ENCODE results near the gene TSPAN18.

TSPAN18 gene

GRCh38 chr11:44950031-44950624 lies 223.4 kb downstream of the TSPAN18 start (continued):
- TF ChIP-seq EGR2 (tag by site-specific recombination; IDR thresholded peaks at IDR 0.05; ENCODE audit: low read depth) (0 out of 2 replicates have a peak, but pooled peaks have one; percentile 18), PRDM10 (tag by site-specific recombination; IDR thresholded peaks at IDR 0.05) (no peak), KLF9 (tag by site-specific recombination; IDR thresholded peaks at IDR 0.05; ENCODE audit: low read depth) (no peak), GLI2 (tag by site-specific recombination; IDR thresholded peaks at IDR 0.05; ENCODE audit: borderline replicate concordance, low read depth) (no peak), ZNF423 (tag by site-specific recombination; IDR thresholded peaks at IDR 0.05) (peak; percentile 69), SETDB1 (IDR thresholded peaks at IDR 0.05; ENCODE audit: insufficient read length, low read length) (no peak), ZBTB11 (tag by site-specific recombination; conservative IDR thresholded peaks at IDR 0.05; ENCODE audit: low read depth) (no peak), ZNF335 (tag by site-specific recombination; conservative IDR thresholded peaks at IDR 0.05) (peak; percentile 61), ZNF843 (tag by site-specific recombination; IDR thresholded peaks at IDR 0.05) (no peak), ZNF626 (tag by site-specific recombination; IDR thresholded peaks at IDR 0.05) (no peak), MEIS1 (CRISPR knock-in tag; IDR thresholded peaks at IDR 0.05; ENCODE audit: borderline replicate concordance) (no peak), ZNF747 (tag by site-specific recombination; IDR thresholded peaks at IDR 0.05) (no peak), RBAK (tag by site-specific recombination; IDR thresholded peaks at IDR 0.05) (no peak)
- TF ChIP-seq, protein P1, sequence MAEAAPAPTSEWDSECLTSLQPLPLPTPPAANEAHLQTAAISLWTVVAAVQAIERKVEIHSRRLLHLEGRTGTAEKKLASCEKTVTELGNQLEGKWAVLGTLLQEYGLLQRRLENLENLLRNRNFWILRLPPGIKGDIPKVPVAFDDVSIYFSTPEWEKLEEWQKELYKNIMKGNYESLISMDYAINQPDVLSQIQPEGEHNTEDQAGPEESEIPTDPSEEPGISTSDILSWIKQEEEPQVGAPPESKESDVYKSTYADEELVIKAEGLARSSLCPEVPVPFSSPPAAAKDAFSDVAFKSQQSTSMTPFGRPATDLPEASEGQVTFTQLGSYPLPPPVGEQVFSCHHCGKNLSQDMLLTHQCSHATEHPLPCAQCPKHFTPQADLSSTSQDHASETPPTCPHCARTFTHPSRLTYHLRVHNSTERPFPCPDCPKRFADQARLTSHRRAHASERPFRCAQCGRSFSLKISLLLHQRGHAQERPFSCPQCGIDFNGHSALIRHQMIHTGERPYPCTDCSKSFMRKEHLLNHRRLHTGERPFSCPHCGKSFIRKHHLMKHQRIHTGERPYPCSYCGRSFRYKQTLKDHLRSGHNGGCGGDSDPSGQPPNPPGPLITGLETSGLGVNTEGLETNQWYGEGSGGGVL (tag by site-specific recombination; IDR thresholded peaks at IDR 0.05), result no peak
- TF ChIP-seq, protein P2, sequence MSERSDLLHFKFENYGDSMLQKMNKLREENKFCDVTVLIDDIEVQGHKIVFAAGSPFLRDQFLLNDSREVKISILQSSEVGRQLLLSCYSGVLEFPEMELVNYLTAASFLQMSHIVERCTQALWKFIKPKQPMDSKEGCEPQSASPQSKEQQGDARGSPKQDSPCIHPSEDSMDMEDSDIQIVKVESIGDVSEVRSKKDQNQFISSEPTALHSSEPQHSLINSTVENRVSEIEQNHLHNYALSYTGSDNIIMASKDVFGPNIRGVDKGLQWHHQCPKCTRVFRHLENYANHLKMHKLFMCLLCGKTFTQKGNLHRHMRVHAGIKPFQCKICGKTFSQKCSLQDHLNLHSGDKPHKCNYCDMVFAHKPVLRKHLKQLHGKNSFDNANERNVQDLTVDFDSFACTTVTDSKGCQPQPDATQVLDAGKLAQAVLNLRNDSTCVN (tag by site-specific recombination; optimal IDR thresholded peaks at IDR 0.05), result peak; percentile 69
- TF ChIP-seq, protein P3, sequence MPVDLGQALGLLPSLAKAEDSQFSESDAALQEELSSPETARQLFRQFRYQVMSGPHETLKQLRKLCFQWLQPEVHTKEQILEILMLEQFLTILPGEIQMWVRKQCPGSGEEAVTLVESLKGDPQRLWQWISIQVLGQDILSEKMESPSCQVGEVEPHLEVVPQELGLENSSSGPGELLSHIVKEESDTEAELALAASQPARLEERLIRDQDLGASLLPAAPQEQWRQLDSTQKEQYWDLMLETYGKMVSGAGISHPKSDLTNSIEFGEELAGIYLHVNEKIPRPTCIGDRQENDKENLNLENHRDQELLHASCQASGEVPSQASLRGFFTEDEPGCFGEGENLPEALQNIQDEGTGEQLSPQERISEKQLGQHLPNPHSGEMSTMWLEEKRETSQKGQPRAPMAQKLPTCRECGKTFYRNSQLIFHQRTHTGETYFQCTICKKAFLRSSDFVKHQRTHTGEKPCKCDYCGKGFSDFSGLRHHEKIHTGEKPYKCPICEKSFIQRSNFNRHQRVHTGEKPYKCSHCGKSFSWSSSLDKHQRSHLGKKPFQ (tag by site-specific recombination; IDR thresholded peaks at IDR 0.05), result no peak
- TF ChIP-seq, protein P4, sequence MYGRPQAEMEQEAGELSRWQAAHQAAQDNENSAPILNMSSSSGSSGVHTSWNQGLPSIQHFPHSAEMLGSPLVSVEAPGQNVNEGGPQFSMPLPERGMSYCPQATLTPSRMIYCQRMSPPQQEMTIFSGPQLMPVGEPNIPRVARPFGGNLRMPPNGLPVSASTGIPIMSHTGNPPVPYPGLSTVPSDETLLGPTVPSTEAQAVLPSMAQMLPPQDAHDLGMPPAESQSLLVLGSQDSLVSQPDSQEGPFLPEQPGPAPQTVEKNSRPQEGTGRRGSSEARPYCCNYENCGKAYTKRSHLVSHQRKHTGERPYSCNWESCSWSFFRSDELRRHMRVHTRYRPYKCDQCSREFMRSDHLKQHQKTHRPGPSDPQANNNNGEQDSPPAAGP (tag by site-specific recombination; IDR thresholded peaks at IDR 0.05), result no peak
- TF ChIP-seq, protein P5, sequence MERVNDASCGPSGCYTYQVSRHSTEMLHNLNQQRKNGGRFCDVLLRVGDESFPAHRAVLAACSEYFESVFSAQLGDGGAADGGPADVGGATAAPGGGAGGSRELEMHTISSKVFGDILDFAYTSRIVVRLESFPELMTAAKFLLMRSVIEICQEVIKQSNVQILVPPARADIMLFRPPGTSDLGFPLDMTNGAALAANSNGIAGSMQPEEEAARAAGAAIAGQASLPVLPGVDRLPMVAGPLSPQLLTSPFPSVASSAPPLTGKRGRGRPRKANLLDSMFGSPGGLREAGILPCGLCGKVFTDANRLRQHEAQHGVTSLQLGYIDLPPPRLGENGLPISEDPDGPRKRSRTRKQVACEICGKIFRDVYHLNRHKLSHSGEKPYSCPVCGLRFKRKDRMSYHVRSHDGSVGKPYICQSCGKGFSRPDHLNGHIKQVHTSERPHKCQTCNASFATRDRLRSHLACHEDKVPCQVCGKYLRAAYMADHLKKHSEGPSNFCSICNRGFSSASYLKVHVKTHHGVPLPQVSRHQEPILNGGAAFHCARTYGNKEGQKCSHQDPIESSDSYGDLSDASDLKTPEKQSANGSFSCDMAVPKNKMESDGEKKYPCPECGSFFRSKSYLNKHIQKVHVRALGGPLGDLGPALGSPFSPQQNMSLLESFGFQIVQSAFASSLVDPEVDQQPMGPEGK (tag by site-specific recombination; IDR thresholded peaks at IDR 0.05), result peak; percentile 48; the same call in 1 of the 2 replicates
